ENCODE measurements around the gene FBN2. TPM values are rescaled to one million over a fixed set of nuclear protein-coding genes. Genes with fewer than 3 reads are reported as not detected.

The FBN2 gene
- total RNA-seq, 1 donor from 2014 or later: 186 TPM

GRCh38 chr5:128538250-128539037 lies 399 bp upstream of the FBN2 start:
- DNase-seq (ENCODE audit: extremely low spot score, unreplicated experiment): peak; percentile 91
- H3K4me3 Mint-ChIP-seq: peak overlapping the region; percentile 92

DNA sequence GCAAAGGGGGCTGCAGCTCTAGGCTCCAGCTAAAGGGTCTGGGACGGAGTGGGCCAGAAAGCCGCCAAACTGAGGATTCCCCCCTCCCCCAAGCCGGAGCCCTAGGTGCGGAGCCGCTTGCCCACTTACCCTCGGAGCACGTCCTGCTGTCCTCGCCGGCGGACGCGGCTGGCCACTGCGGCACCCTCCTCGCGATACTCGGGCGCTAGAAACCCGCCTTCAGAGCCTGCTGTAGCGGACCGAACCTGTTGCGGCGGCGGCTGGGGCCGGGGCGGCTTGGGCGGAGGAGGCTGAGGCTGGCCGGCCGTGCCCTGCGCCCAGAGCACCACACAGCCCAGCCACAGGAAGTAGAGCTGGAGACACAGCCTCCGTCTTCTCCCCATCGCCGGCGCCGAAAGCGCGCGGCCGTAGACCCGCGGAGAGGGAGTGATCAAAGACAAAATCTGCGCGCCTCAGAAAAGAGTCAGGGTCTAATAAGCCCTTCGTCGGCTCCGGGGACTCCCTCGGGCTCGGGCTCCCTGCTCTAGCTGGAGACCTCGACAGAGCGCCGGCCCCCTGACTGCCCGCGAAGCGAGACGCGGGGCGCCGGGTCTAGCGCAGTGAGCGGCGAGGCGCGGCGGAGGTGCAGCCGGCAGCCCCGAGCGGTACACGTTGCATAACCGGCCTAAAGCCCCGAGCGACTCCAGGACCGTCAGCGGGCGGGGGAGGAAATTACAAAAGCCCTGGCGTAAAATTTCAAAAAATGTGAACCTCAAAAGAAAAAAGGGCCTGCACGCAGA lies 635 bp downstream of the FBN2 start:
- H3K27me3 Mint-ChIP-seq: peaks cover 14% of the 10 kb centered on the region
- no peaks in the 10 kb centered on the region for H3K9me3 Mint-ChIP-seq
- H3K27ac Mint-ChIP-seq: peak overlapping the region; percentile 65
- TF ChIP-seq, protein P1, sequence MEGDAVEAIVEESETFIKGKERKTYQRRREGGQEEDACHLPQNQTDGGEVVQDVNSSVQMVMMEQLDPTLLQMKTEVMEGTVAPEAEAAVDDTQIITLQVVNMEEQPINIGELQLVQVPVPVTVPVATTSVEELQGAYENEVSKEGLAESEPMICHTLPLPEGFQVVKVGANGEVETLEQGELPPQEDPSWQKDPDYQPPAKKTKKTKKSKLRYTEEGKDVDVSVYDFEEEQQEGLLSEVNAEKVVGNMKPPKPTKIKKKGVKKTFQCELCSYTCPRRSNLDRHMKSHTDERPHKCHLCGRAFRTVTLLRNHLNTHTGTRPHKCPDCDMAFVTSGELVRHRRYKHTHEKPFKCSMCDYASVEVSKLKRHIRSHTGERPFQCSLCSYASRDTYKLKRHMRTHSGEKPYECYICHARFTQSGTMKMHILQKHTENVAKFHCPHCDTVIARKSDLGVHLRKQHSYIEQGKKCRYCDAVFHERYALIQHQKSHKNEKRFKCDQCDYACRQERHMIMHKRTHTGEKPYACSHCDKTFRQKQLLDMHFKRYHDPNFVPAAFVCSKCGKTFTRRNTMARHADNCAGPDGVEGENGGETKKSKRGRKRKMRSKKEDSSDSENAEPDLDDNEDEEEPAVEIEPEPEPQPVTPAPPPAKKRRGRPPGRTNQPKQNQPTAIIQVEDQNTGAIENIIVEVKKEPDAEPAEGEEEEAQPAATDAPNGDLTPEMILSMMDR (conservative IDR thresholded peaks at IDR 0.05): no peak
- peaks cover 13% of the 10 kb centered on the region for H3K36me3 Mint-ChIP-seq
- peak; percentile 73 for DNase-seq (ENCODE audit: extremely low spot score, unreplicated experiment)
- peaks cover 23% of the 10 kb centered on the region for H3K4me1 Mint-ChIP-seq (ENCODE audit: unreplicated experiment)
- peak overlapping the region; percentile 92 for H3K4me3 Mint-ChIP-seq

More at GRCh38 chr5:128538250-128539037, 399 bp upstream of the FBN2 start:
- H3K36me3 Mint-ChIP-seq: peaks cover 13% of the 10 kb centered on the region
- TF ChIP-seq, protein P1 (conservative IDR thresholded peaks at IDR 0.05): no peak
- no peaks in the 10 kb centered on the region for H3K9me3 Mint-ChIP-seq
- H3K27ac Mint-ChIP-seq: peak overlapping the region; percentile 56
- H3K27me3 Mint-ChIP-seq: peaks cover 14% of the 10 kb centered on the region
- H3K4me1 Mint-ChIP-seq (ENCODE audit: unreplicated experiment): peaks cover 23% of the 10 kb centered on the region

DNA sequence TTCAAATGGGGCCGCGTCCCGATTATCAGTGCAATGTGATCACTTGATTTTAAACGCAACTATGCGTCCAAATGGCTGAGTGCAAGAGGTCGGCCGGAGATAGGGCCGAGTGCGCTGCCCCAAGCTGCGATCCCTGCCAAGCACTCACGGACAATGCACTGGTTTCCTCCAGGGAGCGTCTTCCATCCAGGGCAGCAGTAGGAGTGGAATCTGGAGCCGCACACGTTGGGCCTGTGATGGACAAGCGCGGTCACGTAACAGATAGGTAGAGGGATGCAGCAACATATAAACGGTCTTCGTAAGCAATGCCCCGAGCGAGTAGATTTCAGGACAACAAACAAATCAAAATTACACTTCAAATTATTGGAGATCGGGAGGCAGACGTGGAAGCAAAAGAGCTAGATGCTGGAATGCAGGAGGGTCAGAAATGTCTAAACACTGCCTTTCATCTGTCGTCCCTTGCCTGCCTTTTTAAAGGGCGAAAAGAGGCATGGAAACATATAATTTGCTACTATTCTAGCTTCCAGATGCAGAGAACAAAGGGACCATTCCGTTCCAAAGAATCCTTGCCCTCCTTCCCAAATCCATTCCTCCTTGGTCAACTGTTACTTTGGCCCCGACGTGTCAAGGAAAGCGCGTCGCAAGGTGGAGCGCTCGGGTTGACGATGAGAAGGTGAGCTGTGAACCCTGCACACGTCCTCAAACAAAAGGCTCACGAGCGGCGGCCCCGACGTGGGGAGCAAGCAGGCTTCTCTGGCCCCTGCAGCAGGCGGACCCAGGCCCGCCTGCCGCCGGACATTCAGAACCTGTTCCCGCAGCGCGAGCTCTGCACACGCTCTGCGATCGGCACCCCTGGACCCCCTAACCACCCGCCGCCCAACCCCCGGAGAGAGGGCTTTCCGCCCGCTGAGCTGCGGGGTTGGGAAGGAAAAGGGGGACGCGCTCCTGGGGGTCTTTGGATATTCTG lies 1.5 kb downstream of the FBN2 start:
- Mint-ChIP-seq H3K4me3 (peak overlapping the region; percentile 92), H3K27ac (peak overlapping the region; percentile 92), H3K27me3 (peaks cover 14% of the 10 kb centered on the region), H3K36me3 (peaks cover 13% of the 10 kb centered on the region), H3K9me3 (no peaks in the 10 kb centered on the region), H3K4me1 (ENCODE audit: unreplicated experiment) (peaks cover 23% of the 10 kb centered on the region)
- TF ChIP-seq, protein P1 (conservative IDR thresholded peaks at IDR 0.05): no peak
- no peak for DNase-seq (ENCODE audit: extremely low spot score, unreplicated experiment)

GRCh38 chr5:128535251-128535650 lies 2.8 kb downstream of the FBN2 start:
- TF ChIP-seq, protein P1 (conservative IDR thresholded peaks at IDR 0.05): no peak
- Mint-ChIP-seq H3K4me3 (peak overlapping the region; percentile 92), H3K27me3 (peaks cover 14% of the 10 kb centered on the region), H3K9me3 (no peaks in the 10 kb centered on the region), H3K4me1 (ENCODE audit: unreplicated experiment) (peaks cover 20% of the 10 kb centered on the region), H3K27ac (peak overlapping the region; percentile 92), H3K36me3 (peaks cover 20% of the 10 kb centered on the region)
- no peak for DNase-seq (ENCODE audit: extremely low spot score, unreplicated experiment)

DNA sequence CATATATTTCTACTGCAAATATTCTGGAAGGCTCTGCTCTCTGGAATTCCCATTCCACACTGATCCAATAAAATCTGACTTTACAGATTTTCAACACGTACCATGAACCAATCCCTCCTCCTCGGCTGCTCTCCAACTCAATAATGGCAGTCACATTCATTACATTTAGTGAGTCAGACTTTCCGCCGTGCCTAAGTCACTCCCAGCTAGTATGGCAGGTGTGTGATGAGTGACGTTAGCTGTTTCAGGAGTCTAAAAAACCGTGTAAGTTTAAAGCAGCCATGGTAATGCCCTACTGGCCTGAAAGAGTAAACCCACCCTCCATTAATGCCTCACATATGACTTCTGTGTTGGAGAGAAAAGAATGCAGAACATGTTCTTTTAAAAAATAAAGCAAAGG lies 3.3 kb downstream of the FBN2 start:
- Mint-ChIP-seq H3K27me3 (peaks cover 14% of the 10 kb centered on the region), H3K4me3 (peak overlapping the region; percentile 92), H3K36me3 (peaks cover 21% of the 10 kb centered on the region), H3K9me3 (no peaks in the 10 kb centered on the region), H3K4me1 (ENCODE audit: unreplicated experiment) (peaks cover 22% of the 10 kb centered on the region), H3K27ac (peak overlapping the region; percentile 92)
- TF ChIP-seq, protein P1 (conservative IDR thresholded peaks at IDR 0.05): peak; percentile 55
- no peak for DNase-seq (ENCODE audit: extremely low spot score, unreplicated experiment)

Measured in type B pancreatic cell (in vitro differentiated cells).